ENCODE results near the gene ING4.

ING4 gene

DNA sequence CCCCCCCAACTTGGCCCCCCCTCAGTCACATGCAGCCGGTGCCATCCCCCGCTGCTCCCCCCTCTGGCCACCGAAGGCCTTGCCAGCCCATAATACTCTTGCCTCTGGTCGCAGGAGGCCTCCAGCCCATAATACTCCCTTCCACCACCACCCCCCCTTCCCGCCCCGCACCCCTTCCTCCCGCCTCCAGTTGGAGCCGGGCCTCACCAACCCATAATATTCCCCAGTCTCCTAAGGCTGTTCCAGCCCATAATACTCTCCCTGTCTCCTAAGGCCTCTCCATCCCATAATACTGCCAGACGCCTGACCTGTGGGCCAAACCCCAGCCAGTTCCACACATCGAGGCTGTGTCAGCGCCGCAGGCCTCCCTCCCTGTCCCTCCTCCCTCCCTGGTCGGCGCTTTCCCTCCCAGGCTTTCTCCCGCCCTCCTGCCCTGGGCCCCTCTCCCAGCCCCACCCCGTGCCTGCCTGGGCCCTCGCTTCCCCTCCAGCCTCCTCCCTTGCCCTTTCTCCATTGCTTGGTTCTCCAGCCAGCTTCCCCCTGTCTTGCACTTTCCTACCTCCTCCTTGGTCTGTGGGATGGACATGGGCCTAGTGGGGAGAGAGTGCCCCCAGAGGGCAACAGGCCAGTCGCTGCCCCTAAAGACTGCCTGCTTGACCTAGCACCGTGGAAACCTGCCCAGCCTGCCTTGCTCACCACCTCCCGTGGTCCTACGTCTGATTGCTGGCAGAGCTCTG, 49.0 kb downstream of the ING4 start:
- TF ChIP-seq CTCF (IDR thresholded peaks at IDR 0.05; ENCODE audit: unreplicated experiment in 3 of 3), result no peak
- Mint-ChIP-seq H3K4me1 (peaks cover 41% of the 10 kb centered on the region), H3K27ac (peak overlapping the region; percentile 93 to 99 (median 98)), H3K36me3 (ENCODE audit: low read depth) (no peaks in the 10 kb centered on the region), H3K4me3 (peak overlapping the region in 2 of 3 experiments; percentile 15 to 44), H3K27me3 (ENCODE audit: low read depth) (no peaks in the 10 kb centered on the region), H3K9me3 (no peaks in the 10 kb centered on the region)

GRCh38 chr12:6613015-6613775, 49.7 kb downstream of the ING4 start:
- peak overlapping the region; percentile 35 to 71 (median 43) for H3K4me3 Mint-ChIP-seq
- peak overlapping the region; percentile 93 to 99 (median 98) for H3K27ac Mint-ChIP-seq
- no peaks in the 10 kb centered on the region for H3K9me3 Mint-ChIP-seq
- no peaks in the 10 kb centered on the region for H3K36me3 Mint-ChIP-seq (ENCODE audit: low read depth)
- H3K27me3 Mint-ChIP-seq (ENCODE audit: low read depth), result no peaks in the 10 kb centered on the region
- H3K4me1 Mint-ChIP-seq, result peaks cover 41% of the 10 kb centered on the region
- no peak for TF ChIP-seq CTCF (IDR thresholded peaks at IDR 0.05; ENCODE audit: unreplicated experiment in 3 of 3)

- Mint-ChIP-seq H3K9me3 (no peaks in the 10 kb centered on the region), H3K36me3 (ENCODE audit: low read depth) (no peaks in the 10 kb centered on the region), H3K4me1 (peaks cover 36% of the 10 kb centered on the region), H3K4me3 (peak overlapping the region; percentile 26 to 71 (median 37)), H3K27ac (peak overlapping the region; percentile 93 to 99 (median 98)), H3K27me3 (ENCODE audit: low read depth) (no peaks in the 10 kb centered on the region)
- TF ChIP-seq CTCF (IDR thresholded peaks at IDR 0.05; ENCODE audit: unreplicated experiment in 3 of 3), result no peak
Observed at GRCh38 chr12:6612652-6613014, 50.3 kb downstream of the ING4 start.

DNA sequence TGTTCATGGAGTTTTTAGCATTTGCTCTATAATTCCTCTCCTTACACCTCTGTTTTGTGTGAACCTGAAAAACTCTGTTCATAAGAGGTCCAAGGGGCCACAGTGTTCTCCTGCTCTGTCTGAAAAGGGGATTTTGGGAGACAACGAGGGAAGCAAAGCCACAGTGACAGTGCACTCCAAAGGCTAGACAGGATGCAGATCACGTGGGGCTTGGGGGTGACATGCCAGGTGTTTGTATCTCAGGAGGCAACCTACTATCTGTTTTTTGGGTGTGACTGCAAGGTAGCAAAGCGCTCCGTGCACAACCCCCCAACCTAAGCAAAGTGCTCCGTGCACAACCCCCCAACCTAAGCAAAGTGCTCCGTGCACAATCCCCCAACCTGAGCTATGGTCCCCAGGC, 50.7 kb downstream of the ING4 start:
- Mint-ChIP-seq H3K36me3 (ENCODE audit: low read depth) (no peaks in the 10 kb centered on the region), H3K27ac (peak overlapping the region; percentile 93 to 99 (median 98)), H3K27me3 (ENCODE audit: low read depth) (no peaks in the 10 kb centered on the region), H3K4me3 (peak overlapping the region; percentile 26 to 71 (median 37)), H3K4me1 (peaks cover 36% of the 10 kb centered on the region), H3K9me3 (no peaks in the 10 kb centered on the region)
- no peak for TF ChIP-seq CTCF (IDR thresholded peaks at IDR 0.05; ENCODE audit: unreplicated experiment in 3 of 3)

- TF ChIP-seq CTCF (IDR thresholded peaks at IDR 0.05; ENCODE audit: unreplicated experiment in 3 of 3), result no peak
- Mint-ChIP-seq H3K27ac (no peak overlapping the region), H3K36me3 (ENCODE audit: low read depth) (peaks cover 18% of the 10 kb centered on the region), H3K9me3 (no peaks in the 10 kb centered on the region), H3K4me1 (peaks cover 49% of the 10 kb centered on the region), H3K27me3 (ENCODE audit: low read depth) (no peaks in the 10 kb centered on the region), H3K4me3 (no peak overlapping the region)
Observed at GRCh38 chr12:6608592-6609281, 54.2 kb downstream of the ING4 start.

Measured in nephron (organoid).